ENCODE data around the gene PCDHA7. TPM values are rescaled to one million over a fixed set of nuclear protein-coding genes. Genes with fewer than 3 reads are reported as not detected.

The PCDHA7 gene
- total RNA-seq, 1 experiment from 2014 or later: 0.06 TPM

Other genes starting within 250 kb of the PCDHA7 start
- gene CD14, start 201.1 kb upstream of the PCDHA7 start, total RNA-seq (2022; extraction: Qiagen RNA extraction; ENCODE audit: low read depth): 3.0 to 5.1 TPM (median 4.5 TPM) in 5 replicates
- gene TMCO6, start 194.8 kb upstream of the PCDHA7 start, total RNA-seq (2022; extraction: Qiagen RNA extraction; ENCODE audit: low read depth): 8.7 to 15.2 TPM (median 13.7 TPM) in 5 replicates
- gene NDUFA2, start 186.6 kb upstream of the PCDHA7 start, total RNA-seq (2022; extraction: Qiagen RNA extraction; ENCODE audit: low read depth): 104 to 122 TPM (median 115 TPM) in 5 replicates
- gene IK, start 186.4 kb upstream of the PCDHA7 start, total RNA-seq (2022; extraction: Qiagen RNA extraction; ENCODE audit: low read depth): 90.7 to 127 TPM (median 98.8 TPM) in 5 replicates
- gene WDR55, start 169.4 kb upstream of the PCDHA7 start, total RNA-seq (2022; extraction: Qiagen RNA extraction; ENCODE audit: low read depth): 24.2 to 33.0 TPM (median 30.9 TPM) in 5 replicates
- gene DND1, start 160.7 kb upstream of the PCDHA7 start, total RNA-seq (2022; extraction: Qiagen RNA extraction; ENCODE audit: low read depth): 0.33 to 1.1 TPM (median 0.86 TPM) in 5 replicates
- gene HARS1, start 142.9 kb upstream of the PCDHA7 start, total RNA-seq (2022; extraction: Qiagen RNA extraction; ENCODE audit: low read depth): 76.7 to 87.7 TPM (median 80.0 TPM) in 5 replicates
- 37.0 to 41.3 TPM (median 39.9 TPM) in 5 replicates for gene HARS2, start 142.8 kb upstream of the PCDHA7 start, total RNA-seq (2022; extraction: Qiagen RNA extraction; ENCODE audit: low read depth)
- 85.3 to 156 TPM (median 99.6 TPM) in 5 replicates for gene ZMAT2, start 133.8 kb upstream of the PCDHA7 start, total RNA-seq (2022; extraction: Qiagen RNA extraction; ENCODE audit: low read depth)
- gene PCDHA1, start 48.1 kb upstream of the PCDHA7 start, total RNA-seq (2022; extraction: Qiagen RNA extraction; ENCODE audit: low read depth): 0.14 to 0.48 TPM (median 0.19 TPM) in 5 replicates
- 0.14 TPM in 1 of 5 replicates, not detected in the others for gene PCDHA2, start 39.4 kb upstream of the PCDHA7 start, total RNA-seq (2022; extraction: Qiagen RNA extraction; ENCODE audit: low read depth)
- 0.68 to 1.2 TPM (median 1.0 TPM) in 5 replicates for gene PCDHA3, start 33.2 kb upstream of the PCDHA7 start, total RNA-seq (2022; extraction: Qiagen RNA extraction; ENCODE audit: low read depth)
- gene PCDHA4, start 27.2 kb upstream of the PCDHA7 start, total RNA-seq (2022; extraction: Qiagen RNA extraction; ENCODE audit: low read depth): 0.95 to 2.0 TPM (median 1.8 TPM) in 5 replicates
- 0.59 to 0.91 TPM (median 0.69 TPM) in 5 replicates for gene PCDHA5, start 12.7 kb upstream of the PCDHA7 start, total RNA-seq (2022; extraction: Qiagen RNA extraction; ENCODE audit: low read depth)
- 0.04 to 0.12 TPM (median 0.12 TPM) in 3 of 5 replicates, not detected in the others for gene PCDHA6, start 6.3 kb upstream of the PCDHA7 start, total RNA-seq (2022; extraction: Qiagen RNA extraction; ENCODE audit: low read depth)
- gene PCDHA8, start 6.9 kb downstream of the PCDHA7 start, total RNA-seq (2022; extraction: Qiagen RNA extraction; ENCODE audit: low read depth): 0.05 TPM in 1 of 5 replicates, not detected in the others
- 0.04 TPM in 1 of 5 replicates, not detected in the others for gene PCDHA9, start 14.1 kb downstream of the PCDHA7 start, total RNA-seq (2022; extraction: Qiagen RNA extraction; ENCODE audit: low read depth)
- gene PCDHA10, start 21.6 kb downstream of the PCDHA7 start, total RNA-seq (2022; extraction: Qiagen RNA extraction; ENCODE audit: low read depth): 0.02 to 0.11 TPM in 2 of 5 replicates, not detected in the others
- 0.04 to 0.20 TPM (median 0.08 TPM) in 5 replicates for gene PCDHA11, start 34.7 kb downstream of the PCDHA7 start, total RNA-seq (2022; extraction: Qiagen RNA extraction; ENCODE audit: low read depth)
- gene PCDHA12, start 41.0 kb downstream of the PCDHA7 start, total RNA-seq (2022; extraction: Qiagen RNA extraction; ENCODE audit: low read depth): 2.1 to 3.6 TPM (median 2.7 TPM) in 5 replicates
- gene PCDHA13, start 47.9 kb downstream of the PCDHA7 start, total RNA-seq (2022; extraction: Qiagen RNA extraction; ENCODE audit: low read depth): 0.06 to 0.11 TPM (median 0.08 TPM) in 3 of 5 replicates, not detected in the others
- gene PCDHAC1, start 92.0 kb downstream of the PCDHA7 start, total RNA-seq (2022; extraction: Qiagen RNA extraction; ENCODE audit: low read depth): 1.8 to 2.7 TPM (median 2.0 TPM) in 5 replicates
- gene PCDHAC2, start 132.2 kb downstream of the PCDHA7 start, total RNA-seq (2022; extraction: Qiagen RNA extraction; ENCODE audit: low read depth): 3.3 to 7.4 TPM (median 4.4 TPM) in 5 replicates
- gene PCDHB1, start 217.1 kb downstream of the PCDHA7 start, total RNA-seq (2022; extraction: Qiagen RNA extraction; ENCODE audit: low read depth): not detected in 5 replicates